C4-2B (cell line): ENCODE data around the gene RXFP2.

Experiments
- H3K27ac ChIP-seq: fragments of 450-650 bp; 2 replicates; pipeline ENCODE4 v1.5.1; 2017
- ZFX ChIP-seq: fragments of 450-650 bp; IDR thresholded peaks from 2 replicates; pipeline ENCODE4 v1.6.1; 2017
- TF ChIP-seq, protein P1 (sequence below): fragments of 450-650 bp; conservative IDR thresholded peaks from 2 replicates; pipeline ENCODE4 v1.5.1; 2017; ENCODE audit warnings: mild to moderate bottlenecking

Gene RXFP2

DNA sequence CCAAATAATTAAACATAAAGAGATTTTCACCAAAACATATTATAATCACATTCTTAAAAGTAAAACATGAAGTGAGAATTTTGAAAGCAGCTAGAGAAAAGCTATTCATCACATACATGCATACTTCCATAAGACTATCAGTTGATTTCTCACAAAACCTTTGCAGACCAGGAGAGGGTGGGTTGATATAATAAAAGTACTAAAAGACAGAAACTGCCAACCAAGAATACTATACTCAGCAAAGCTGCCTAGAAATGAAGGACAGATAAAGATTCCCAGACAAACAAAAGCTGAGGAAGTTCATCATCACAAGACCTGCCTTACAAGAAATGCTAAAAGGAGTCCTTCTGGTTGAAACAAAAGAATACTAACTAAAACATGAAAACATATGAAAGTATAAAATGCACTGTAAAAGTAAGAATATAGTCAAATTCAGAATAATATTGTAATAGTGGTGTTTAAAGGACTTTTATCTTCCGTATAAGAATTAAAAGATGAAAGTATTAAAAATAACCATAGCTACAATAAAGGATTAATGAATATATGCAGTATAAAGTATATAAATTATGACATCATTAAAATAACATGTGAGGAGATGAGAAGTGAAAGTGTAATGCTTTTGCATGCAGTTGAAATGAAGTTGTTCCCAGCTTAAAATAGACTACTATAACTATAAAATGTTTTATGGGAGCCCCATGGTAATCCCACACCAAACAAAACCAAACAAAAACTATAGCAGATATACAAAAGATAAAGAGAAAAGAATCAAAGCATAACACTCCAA is 76.2 kb downstream of the RXFP2 start:
- no peak overlapping the region for H3K27ac ChIP-seq
- TF ChIP-seq, protein P1, sequence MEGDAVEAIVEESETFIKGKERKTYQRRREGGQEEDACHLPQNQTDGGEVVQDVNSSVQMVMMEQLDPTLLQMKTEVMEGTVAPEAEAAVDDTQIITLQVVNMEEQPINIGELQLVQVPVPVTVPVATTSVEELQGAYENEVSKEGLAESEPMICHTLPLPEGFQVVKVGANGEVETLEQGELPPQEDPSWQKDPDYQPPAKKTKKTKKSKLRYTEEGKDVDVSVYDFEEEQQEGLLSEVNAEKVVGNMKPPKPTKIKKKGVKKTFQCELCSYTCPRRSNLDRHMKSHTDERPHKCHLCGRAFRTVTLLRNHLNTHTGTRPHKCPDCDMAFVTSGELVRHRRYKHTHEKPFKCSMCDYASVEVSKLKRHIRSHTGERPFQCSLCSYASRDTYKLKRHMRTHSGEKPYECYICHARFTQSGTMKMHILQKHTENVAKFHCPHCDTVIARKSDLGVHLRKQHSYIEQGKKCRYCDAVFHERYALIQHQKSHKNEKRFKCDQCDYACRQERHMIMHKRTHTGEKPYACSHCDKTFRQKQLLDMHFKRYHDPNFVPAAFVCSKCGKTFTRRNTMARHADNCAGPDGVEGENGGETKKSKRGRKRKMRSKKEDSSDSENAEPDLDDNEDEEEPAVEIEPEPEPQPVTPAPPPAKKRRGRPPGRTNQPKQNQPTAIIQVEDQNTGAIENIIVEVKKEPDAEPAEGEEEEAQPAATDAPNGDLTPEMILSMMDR: no peak
- TF ChIP-seq ZFX: no peak

DNA sequence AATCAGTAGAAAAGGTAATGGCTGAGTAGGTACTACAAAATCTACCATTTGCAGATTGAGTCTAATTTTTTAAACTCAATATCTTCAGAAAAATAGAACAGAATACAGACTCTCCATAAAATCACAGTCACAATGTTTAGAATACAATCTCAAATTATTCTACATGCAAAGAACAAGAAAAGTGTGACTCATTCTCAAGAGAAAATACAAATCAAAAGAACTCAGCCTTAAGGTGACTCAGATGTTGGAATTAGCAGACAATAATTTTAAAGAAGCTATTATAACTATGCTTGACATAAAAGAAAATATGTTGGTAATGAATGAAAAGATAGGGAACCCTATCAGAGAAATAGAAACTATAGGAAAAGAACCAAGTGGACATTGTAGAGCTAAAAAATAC is 78.9 kb downstream of the RXFP2 start:
- H3K27ac ChIP-seq: no peak overlapping the region
- TF ChIP-seq ZFX: no peak
- TF ChIP-seq, protein P1: no peak

DNA sequence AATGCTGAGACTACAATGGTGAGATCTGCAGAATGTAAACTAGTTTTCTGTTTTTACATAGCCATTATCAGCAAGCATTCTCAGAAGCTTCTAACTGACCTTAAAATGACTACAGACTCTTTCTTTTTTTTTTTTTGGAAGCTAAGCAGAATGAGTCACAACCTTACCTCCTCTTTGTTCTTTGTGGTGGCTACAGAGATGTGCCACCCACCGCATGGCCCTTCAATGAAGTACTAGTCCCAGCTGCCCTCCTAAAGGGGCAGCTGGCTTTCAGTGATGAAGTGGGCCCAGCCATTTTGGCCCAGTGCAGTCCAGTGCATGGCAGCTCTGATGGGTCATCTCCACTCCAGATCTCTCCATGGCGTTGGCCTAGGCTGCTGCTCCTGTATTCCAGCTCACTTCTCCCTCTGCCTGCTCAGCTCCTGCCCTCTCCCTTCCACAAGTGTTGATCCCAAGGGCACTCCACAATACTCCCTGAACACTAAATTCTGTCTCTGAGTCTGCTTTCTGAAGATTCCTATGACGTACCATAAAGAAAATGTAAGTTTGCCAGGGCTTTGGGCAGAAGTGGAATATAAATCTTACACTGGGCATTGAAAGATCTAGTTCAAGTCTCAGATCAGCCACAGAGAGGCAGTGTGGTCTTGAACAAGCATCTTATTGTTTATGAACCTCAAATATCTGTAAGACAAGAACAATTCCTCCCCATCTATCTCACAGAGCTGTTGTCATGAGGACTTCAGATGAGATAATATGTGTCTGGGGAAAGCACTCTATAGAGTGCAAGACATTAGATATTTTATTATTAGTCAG is 85.6 kb downstream of the RXFP2 start:
- no peak for TF ChIP-seq ZFX
- TF ChIP-seq, protein P1: peak; percentile 59
- no peak overlapping the region for H3K27ac ChIP-seq

DNA sequence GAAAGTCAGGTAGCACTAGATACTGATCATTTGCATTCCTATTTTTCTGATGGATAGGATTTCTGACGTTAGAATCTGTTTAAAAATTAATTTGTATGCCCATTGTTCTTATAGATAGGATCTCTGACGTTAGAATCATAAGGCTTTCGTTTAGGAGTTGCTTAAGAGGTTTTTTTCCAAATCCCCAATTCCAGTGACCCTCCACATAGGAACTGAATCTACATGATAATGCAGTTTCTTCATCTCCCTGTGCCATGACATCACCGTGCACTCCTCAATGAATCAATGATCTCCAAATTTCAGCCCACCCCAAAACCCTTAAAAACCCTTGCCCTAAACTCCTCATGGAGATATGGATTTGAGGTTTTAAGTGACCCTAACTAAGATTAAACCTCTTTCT is 87.2 kb downstream of the RXFP2 start:
- TF ChIP-seq ZFX: no peak
- TF ChIP-seq, protein P1: no peak
- no peak overlapping the region for H3K27ac ChIP-seq

DNA sequence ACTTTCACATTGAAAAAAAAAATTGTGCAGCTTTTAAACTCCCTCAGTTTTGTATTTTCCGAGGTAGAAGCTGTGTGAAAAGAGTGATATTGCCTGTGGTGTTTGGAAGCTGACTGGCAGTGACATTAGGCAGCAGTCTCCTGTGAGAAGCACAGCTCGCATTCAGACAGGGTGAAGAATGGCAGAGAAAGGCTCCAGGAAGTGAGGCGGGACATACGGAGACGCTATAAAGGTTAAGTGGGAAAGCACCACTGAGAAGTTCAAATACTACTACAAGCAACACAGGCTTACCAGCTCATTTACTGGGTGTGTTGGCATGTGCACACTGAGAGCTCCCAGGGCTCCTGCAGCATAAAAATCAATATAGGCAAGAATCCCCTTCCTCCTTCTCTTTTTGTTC is 88.4 kb downstream of the RXFP2 start:
- TF ChIP-seq ZFX: no peak
- TF ChIP-seq, protein P1: no peak

DNA sequence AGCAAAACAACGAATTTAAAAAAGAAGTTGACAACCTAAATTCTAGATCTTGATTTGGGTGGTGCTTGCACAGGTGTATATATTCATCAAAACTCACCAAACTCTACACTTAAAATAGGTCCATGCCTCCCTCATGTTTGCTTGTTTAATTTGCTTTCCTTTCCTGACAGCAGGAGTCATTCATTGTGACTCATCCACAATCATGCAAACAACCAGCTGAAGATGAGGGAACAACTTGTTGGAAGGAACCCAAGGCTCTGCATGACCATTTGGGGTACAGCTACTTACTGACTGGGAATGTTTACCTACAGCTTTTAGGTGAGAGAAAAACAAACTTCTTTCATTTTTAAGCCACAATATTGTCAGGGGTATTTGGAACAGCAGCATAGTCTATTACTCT is 96.6 kb downstream of the RXFP2 start:
- H3K27ac ChIP-seq: no peak overlapping the region
- TF ChIP-seq, protein P1: no peak
- no peak for TF ChIP-seq ZFX

More for the DNA sequence above, 88.4 kb downstream of the RXFP2 start:
- no peak overlapping the region for H3K27ac ChIP-seq

DNA sequence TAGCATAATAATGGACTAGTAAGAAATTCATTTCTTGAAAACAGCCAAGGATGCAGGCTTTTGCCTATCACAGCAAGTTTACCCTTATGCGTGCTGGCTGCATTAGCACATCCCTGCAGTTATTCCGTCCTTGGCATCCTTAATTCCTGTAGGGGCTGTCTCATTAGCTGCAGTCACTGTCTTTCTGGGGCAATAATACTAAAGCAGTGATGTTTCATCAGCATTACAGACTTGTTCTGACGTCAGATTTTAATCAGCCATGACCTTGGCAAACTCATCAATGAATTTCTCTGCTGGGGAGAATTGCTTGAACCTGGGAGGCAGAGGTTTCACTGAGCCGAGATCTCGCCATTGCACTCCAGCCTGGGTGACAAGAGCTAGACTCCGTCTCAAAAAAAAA is 103.7 kb downstream of the RXFP2 start:
- TF ChIP-seq ZFX: no peak
- TF ChIP-seq, protein P1: no peak
- H3K27ac ChIP-seq: no peak overlapping the region
